Measurements from ENCODE around the gene MMD.

GRCh38 chr17:55452139-55452790, 30.6 kb upstream of the MMD start:
- TF ChIP-seq CTCF (IDR thresholded peaks at IDR 0.05) (no peak), POLR2A (IDR thresholded peaks at IDR 0.05) (peak; percentile 51)
